HG03354 (cell line): ENCODE results near the gene PLA2G2D.

Experiments
- ATAC-seq: cut with Tn5 transposase; IDR thresholded peaks from one replicate; pipeline ENCODE4 v1.9.1; 2021; ENCODE audit warnings: mild to moderate bottlenecking; ENCODE audit not compliant: unreplicated experiment, poor library complexity, severe bottlenecking

PLA2G2D gene

DNA sequence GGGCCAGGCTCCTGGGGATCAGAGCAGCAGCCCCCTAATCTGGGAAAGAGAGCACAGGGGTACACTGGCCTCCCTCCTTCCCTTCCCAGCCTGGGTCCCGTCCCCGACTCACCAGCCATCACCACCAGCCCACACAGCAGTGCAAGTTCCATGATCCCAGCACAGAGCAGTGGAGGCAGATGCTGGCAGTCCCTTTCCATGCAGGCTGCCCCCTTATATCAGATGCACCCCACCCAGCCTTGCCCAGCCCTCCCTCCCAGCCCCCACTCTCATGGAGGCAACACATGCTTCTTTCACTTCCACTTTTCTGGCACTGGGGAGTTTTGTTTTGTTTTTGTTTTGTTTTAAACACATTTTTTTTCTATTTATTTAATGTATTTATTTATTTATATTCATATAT, at the start of gene PLA2G2D:
TSS of gene PLA2G2D (minus strand) at position 190 of the 400 bp plus-strand sequence. CDS start at position 152, 38 bp downstream.
- ATAC-seq, result no peak

DNA sequence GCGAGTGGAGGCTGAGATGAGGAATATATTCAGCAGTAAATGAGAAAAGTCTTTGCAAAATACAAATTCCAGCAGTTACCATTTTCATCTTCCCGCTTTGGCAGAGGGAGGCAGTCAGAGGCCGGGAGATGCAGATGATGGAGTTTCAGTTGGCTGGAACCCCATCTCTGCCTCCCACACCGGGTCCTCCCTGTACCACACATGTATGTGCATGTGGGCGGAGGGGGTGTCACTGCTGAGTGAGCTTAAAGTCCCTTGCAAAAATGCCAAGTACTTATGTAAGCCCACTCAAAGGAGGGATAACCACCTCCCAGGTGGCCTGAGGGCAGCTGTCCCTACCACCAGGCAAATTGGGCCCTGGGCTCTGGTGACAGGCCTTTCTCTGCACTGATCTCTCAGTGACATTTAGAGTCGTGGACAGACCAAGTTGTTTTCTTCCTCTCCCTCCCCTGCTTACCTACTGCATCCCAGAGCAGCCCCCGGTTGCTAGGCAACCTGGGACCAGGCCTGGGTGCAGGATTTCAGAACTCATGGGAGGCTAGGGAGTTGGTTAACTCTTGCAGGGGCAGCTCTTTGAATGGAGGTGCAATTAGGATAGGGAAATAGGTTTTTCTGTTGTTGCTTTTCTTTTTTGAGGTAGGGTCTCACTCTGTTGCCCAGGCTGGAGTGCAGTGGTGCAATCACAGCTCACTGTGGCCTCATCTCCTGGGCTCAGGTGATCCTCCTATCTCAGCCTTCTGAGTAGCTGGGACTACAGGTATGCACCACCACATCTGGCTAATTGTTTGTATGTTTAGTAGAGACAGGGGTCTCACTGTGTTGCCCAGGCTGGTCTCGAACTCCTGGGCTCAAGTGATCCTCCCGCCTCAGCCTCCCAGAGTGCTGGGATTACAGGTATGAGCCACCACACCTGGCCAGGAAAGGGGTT, 49.5 kb upstream of the PLA2G2D start:
- no peak for ATAC-seq

GRCh38 chr1:20167126-20167525, 47.8 kb upstream of the PLA2G2D start:
- ATAC-seq, result no peak

DNA sequence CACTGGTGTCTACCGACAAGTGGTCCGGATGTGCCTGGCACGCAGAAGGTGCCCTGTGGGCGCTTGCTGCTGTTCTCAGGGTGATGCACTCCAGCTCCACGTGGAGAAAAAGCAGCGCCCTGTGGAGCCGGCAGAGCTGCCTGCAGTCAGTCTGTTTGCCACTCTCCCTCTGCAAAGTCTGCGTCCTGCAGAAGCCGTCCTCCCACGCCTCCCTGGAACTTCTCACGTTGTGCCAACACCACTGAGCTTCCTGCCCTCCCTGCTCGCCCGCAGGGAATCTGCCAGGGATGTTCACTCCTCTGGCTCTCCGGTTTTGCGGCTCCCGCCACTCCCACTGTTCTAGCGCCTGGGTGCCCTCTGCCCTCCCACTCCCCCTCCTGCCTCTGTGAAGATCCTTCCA, 46.7 kb upstream of the PLA2G2D start:
- no peak for ATAC-seq

- ATAC-seq, result no peak
Observed at GRCh38 chr1:20165522-20165951, 46.2 kb upstream of the PLA2G2D start.

DNA sequence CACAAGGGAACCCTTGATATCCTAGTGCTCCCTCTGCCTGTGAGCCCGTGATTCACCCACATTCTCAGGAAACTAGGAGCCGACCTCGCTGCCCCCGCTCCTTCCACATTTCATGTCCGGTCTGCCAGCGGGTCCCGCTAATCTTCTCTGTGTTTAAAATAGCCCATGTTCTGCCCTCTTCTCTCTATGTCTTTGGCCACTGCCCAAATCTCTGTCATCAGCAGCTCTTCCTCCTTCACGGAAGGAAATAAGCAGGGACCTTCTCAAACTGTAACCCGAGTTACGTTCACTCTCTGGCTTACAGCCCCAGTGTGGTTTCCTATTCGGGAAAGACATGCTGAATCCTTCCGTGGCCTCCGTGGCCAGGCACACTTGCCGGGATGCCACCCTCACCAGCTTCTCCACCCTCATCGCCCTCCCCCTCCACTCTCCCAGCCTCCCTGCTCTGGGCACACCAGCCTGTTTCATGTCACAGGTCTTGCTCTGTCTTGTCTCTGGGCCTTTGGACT, 45.4 kb upstream of the PLA2G2D start:
- ATAC-seq, result no peak

DNA sequence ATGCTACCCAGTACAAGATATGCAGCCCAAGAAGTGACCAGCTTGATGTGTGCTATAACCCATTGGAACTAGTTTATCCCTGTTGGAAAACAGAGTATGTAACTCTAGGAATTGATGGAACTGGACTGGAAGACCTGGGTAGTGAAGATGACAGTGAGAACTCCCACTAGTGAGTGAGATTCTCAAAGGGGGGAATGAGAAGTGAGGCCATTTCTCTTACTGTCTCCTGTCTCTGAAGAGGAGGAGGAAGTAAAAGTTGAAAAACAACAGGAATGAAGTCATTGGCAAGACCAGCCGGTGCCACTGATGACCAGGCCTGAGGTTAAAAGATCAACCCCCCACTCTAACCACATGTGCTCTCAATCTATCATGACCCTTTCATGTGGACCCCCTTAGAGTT, 40.7 kb upstream of the PLA2G2D start:
- ATAC-seq, result no peak

DNA sequence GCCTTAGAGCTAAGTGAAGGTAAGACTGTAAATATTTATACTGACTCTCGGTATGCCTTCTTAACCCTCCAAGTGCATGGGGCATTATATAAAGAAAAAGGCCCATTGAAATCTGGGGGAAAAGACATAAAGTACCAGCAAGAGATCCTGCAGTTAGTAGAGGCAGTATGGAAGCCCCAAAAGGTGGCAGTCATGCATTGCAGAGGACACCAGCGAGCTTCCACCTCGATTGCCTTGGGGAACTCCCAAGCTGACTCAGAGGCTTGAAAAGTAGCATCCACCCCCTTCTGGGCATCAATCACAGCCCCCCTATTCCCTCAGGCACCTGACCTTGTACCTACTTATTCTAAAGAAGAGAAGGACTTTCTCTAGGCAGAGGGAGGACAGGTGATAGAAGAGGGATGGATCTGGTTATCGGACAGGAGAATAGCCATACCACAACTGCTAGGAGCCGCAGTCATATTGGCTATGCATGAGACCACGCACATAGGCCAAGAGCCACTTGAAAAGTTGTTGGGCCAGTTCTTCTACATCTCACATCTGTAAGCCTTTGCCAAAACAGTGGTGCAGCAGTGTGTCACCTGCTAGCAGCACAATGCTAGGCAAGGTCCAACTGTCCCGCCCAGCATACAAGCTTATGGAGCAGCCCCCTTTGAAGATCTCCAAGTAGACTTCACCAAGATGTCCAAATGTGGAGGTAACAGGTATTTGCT, 39.2 kb upstream of the PLA2G2D start:
- ATAC-seq, result no peak

GRCh38 chr1:20154301-20154831, 35.0 kb upstream of the PLA2G2D start:
- ATAC-seq, result no peak

DNA sequence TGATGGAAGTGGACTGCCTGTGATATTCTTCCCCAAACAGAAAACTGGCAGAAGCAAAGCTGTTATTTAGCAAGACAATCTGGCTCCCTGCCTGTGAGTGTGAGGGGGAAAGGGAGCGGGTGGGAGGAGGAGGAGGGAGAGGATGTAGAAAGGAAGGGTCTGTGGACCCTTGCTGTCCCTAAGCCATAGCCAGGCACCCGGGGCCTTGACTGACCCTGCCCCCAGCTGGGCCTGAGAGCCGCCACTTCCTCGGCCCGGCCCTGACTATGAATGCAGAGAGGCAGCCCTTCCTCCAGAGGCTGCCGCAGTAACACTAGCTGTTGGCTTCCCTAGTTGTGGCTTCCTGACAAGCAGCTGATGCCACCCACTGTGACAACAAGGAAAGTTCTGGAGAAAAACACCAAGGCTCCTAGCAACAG, 33.7 kb upstream of the PLA2G2D start:
- no peak for ATAC-seq

DNA sequence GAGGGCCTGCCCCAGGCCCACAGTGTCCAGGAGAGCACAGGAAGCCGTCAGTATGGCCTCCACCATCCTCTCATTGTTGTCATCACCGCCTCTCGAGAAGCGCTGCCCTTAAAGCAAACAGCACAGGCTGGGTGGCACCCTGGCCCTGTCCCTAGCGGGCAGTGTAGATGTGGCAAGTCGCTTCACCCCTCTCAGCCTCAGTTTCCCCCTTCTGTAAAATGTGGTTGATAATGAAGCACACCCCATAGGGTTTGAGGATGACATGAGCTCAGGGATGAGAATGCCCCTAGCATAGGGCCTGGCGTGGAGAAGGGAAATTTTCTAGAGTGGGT, 33.2 kb upstream of the PLA2G2D start:
- ATAC-seq, result peak; percentile 9

DNA sequence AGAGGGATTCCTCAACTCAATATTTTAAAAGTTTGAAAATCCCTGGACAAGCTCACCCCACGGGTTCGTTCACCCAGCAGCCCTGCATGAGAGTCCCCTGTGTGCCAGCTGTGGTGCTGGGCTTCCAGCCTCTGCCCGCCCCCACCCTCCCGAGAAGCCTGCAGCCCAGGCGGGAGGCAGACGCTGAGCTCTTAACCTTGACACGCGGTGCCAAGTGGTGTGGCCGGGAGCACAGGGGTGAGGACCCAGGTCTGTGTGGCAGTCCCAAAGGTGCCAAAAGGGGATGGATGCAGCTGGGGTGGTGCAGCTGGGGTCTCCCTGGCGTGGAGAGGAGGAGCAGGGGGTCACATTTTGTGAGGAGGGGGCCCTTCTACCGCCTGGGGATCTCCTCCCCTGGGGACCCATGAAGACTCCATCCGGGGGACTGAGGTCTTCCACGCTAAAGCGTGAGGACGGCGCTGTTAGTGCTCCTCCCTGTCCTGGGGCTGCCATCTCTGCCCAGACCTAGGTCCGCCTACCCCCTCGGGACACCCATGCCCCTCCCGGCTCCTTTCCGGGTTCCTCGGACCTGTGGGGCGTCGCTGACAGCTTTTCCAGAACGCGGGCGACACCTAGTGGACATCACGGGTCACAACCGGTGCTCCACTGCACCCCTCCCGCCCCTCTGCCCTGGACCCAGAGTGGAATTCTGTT, 32.7 kb upstream of the PLA2G2D start:
- ATAC-seq, result peak; percentile 81

DNA sequence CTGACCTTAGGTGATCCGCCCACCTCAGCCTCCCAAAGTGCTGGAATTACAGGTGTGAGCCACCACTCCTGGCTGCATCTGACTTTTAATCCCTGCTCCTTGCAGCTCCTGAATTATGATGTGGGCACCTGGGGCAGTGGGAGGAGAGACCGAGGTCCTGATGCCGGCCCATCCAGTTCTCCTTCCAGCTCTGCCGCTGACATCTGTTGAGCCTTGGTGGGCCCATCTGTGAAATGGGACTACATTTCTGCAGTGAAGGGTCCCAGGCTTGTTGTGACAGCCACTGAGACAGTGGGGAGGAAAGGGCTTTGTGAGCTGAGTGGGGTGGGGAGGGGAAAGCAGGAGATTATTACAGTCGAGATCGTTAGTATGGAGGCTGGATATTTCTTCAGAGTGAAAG, 31.6 kb upstream of the PLA2G2D start:
- no peak for ATAC-seq

DNA sequence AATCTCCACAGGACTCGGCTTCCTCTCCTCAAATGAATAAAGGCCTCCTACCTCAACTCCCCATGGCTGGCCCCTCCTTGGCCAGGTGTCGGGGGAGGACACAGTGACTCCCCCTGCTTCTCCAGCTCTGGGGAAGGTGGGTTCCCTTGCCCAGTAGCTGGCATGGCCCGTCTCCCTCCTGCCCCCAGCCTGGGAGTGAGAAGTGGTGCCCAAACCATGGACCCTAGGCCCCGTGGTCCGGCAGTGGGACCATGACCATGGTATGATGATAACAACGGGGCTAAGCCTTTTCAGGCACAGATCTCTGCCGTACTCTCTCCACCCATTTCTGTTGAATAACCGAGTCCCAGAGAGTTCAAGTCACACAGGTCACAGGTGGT, 31.0 kb upstream of the PLA2G2D start:
- ATAC-seq, result no peak

GRCh38 chr1:20149601-20150325, 30.4 kb upstream of the PLA2G2D start:
- ATAC-seq, result no peak

GRCh38 chr1:20148571-20149500, 29.5 kb upstream of the PLA2G2D start:
- ATAC-seq, result no peak

DNA sequence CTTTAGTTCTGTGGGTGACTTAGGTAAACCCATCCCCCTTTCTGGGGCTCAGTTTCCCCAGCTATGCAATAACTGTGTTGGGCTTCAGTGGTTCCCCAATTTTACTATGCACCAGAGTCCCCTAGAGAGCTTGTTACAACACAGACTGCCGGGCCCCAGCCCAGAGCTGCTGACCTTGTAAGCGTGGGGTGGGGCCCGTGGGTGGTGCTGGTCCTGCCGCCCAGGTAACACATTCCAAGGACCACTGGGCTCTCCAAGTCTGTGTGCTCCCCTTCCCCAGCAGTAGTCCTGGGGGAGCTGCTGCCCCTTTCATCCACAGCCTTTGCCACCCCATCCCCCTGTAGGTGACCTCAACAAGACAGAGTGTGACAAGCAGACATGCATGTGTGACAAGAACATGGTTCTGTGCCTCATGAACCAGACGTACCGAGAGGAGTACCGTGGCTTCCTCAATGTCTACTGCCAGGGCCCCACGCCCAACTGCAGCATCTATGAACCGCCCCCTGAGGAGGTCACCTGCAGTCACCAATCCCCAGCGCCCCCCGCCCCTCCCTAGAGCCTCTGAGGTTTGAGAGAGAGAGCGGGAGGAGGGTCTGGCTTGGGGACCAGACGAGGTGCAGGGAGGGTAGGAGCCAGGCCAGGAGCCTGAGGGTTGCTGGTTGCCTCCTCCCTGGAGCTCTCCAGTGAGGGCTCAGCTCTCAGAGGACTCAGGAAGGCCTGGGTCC, 28.7 kb upstream of the PLA2G2D start:
- no peak for ATAC-seq
